ENCODE measurements around the gene HS1BP3. TPM values are rescaled to one million over a fixed set of nuclear protein-coding genes. Genes with fewer than 3 reads are reported as not detected.

Gene HS1BP3
- total and polyA plus RNA-seq, 2 donors (not counting 3 experiments of a cell fraction or from before 2014, with no cell fraction given): 27.4 to 33.1 TPM

GRCh38 chr2:20630967-20631366 is 19.9 kb downstream of the HS1BP3 start:
- H3K4me1 ChIP-seq (ENCODE audit: control insufficient read depth, extremely low read depth, insufficient read depth, low read length): peaks cover 20% of the 10 kb centered on the region
- intact Hi-C loops (cut with micrococcal nuclease): no loop called here
- ChIA-PET CTCF (interaction anchor here (2.1 to 2.3 kb wide), 2 partner anchors 219 to 235 kb away, joined by 5 read pairs; no protein-coding TSS in a partner anchor), POLR2A (interaction anchor here (0.7 kb wide), 1 partner anchor 184 kb away, joined by 3 read pairs; the partner anchor contains the start of gene RHOB)
- DNase-seq (ENCODE audit: low read depth, low spot score) (no peak), FAIRE-seq (no peak)
- no peaks in the 10 kb centered on the region for H4K20me1 ChIP-seq (replicated peaks; ENCODE audit: control insufficient read depth, extremely low read depth, insufficient read depth, low read length)
- H3K27ac ChIP-seq (ENCODE audit: insufficient read depth, low read depth, low read length): no peak overlapping the region
- dilution Hi-C loops (cut with MboI; ENCODE audit: extremely low pct_ligation_motif_present, low sequenced_read_pairs): loop anchor here (10.0 kb wide), 1 partner anchor 186 kb away; the partner anchor contains the start of gene RHOB
- H3K36me3 ChIP-seq (ENCODE audit: control insufficient read depth in 2 of 2, extremely low read depth in 1 of 2, insufficient read depth in 2 of 2, low read length in 2 of 2): peaks cover 0 to 2% of the 10 kb centered on the region in 2 experiments
- H3K27me3 ChIP-seq (ENCODE audit: control insufficient read depth in 2 of 2, insufficient read depth in 2 of 2, low read length in 2 of 2): no peaks in the 10 kb centered on the region
- no peaks in the 10 kb centered on the region for H3K79me2 ChIP-seq (ENCODE audit: control insufficient read depth, insufficient read depth, low read length)
- H3K9ac ChIP-seq (replicated peaks; ENCODE audit: extremely low read depth, insufficient read depth, low read length): no peak overlapping the region
- H3K4me3 ChIP-seq (replicated peaks in 1 of 3; ENCODE audit: insufficient read depth in 1 of 3, low read depth in 1 of 3, low read length in 3 of 3): no peak overlapping the region
- H3K9me3 ChIP-seq (replicated peaks; ENCODE audit: control insufficient read depth, insufficient read depth, low read length): no peaks in the 10 kb centered on the region
- no peaks in the 10 kb centered on the region for H3K9me1 ChIP-seq (replicated peaks; ENCODE audit: control insufficient read depth, extremely low read depth, insufficient read depth, low read length)
- H2AFZ ChIP-seq (ENCODE audit: low read depth, low read length): no peak overlapping the region
- no TSS peak for BruUV-seq (replicated peaks)
- no peak overlapping the region for H3K4me2 ChIP-seq (ENCODE audit: insufficient read depth, low read length)
- no peak for TF ChIP-seq MYC (IDR thresholded peaks at IDR 0.05; ENCODE audit: low read depth, low read length)
- TF ChIP-seq POLR2AphosphoS5 (IDR thresholded peaks at IDR 0.05; ENCODE audit: insufficient read depth, low read depth, low read length): no peak
- TF ChIP-seq JUN (IDR thresholded peaks at IDR 0.05; ENCODE audit: borderline replicate concordance, insufficient read depth, insufficient read length, low read depth): no peak
- no peak for TF ChIP-seq MAX (IDR thresholded peaks at IDR 0.05; ENCODE audit: insufficient read depth, insufficient read length)
- TF ChIP-seq GATA2 (IDR thresholded peaks at IDR 0.05; ENCODE audit: insufficient read depth, insufficient read length, low read depth, low read length): no peak
- no peak for TF ChIP-seq POLR2A (IDR thresholded peaks at IDR 0.05; ENCODE audit: low read depth, low read length)
- no peak for TF ChIP-seq EZH2 (IDR thresholded peaks at IDR 0.05; ENCODE audit: borderline replicate concordance, low read depth, low read length, severe bottlenecking)
- no peak for TF ChIP-seq FOS (IDR thresholded peaks at IDR 0.05; ENCODE audit: borderline replicate concordance, insufficient read depth, low read length)
